Liver (tissue), 3 donors: Measurements from ENCODE around the gene PSMD12.

Experiments
- EGR1 ChIP-seq, 2 donors: IDR thresholded peaks; 2 replicates each; pipeline ENCODE4 v1.6.1; 2016 to 2018; ENCODE audit warnings: antibody characterized with exemption in 2 of 2, low read depth in 2 of 2
- FOXA1 ChIP-seq: IDR thresholded peaks from 2 replicates; pipeline ENCODE4 v1.6.1; 2016; ENCODE audit warnings: antibody characterized with exemption
- JUND ChIP-seq, 2 donors: IDR thresholded peaks; 2 replicates each; pipeline ENCODE4 v1.6.1; 2016; ENCODE audit warnings: antibody characterized with exemption in 2 of 2
- RAD21 ChIP-seq, 2 donors: IDR thresholded peaks; 2 replicates each; pipeline ENCODE4 v1.6.1; 2016; ENCODE audit warnings: antibody characterized with exemption in 2 of 2, mild to moderate bottlenecking in 2 of 2
- RXRA ChIP-seq, 2 donors: IDR thresholded peaks; 2 replicates each; pipeline ENCODE4 v1.6.1; 2017 to 2018; ENCODE audit warnings: antibody characterized with exemption in 2 of 2, mild to moderate bottlenecking in 1 of 2
- SP1 ChIP-seq: IDR thresholded peaks from 2 replicates; pipeline ENCODE4 v1.6.1; 2018; ENCODE audit warnings: antibody characterized with exemption, mild to moderate bottlenecking
- TAF1 ChIP-seq: conservative IDR thresholded peaks from 2 replicates; pipeline ENCODE4 v1.6.1; 2016; ENCODE audit warnings: antibody characterized with exemption, mild to moderate bottlenecking
- TF ChIP-seq, protein P1 (sequence below): fragments of 150-350 bp; IDR thresholded peaks from 2 replicates; pipeline ENCODE4 v1.5.1; 2017; ENCODE audit warnings: improper control_type of control experiment, low read depth, low read length; ENCODE audit not compliant: missing input control
- TF ChIP-seq, protein P2 (sequence below): IDR thresholded peaks from 2 replicates; pipeline ENCODE4 v1.6.1; 2016; ENCODE audit warnings: antibody characterized with exemption, mild to moderate bottlenecking
- TF ChIP-seq, protein P3 (sequence below): IDR thresholded peaks from 2 replicates; pipeline ENCODE4 v1.6.1; 2016; ENCODE audit warnings: antibody characterized with exemption
- donor health status: healthy.
- donor health status: healthy.

DNA sequence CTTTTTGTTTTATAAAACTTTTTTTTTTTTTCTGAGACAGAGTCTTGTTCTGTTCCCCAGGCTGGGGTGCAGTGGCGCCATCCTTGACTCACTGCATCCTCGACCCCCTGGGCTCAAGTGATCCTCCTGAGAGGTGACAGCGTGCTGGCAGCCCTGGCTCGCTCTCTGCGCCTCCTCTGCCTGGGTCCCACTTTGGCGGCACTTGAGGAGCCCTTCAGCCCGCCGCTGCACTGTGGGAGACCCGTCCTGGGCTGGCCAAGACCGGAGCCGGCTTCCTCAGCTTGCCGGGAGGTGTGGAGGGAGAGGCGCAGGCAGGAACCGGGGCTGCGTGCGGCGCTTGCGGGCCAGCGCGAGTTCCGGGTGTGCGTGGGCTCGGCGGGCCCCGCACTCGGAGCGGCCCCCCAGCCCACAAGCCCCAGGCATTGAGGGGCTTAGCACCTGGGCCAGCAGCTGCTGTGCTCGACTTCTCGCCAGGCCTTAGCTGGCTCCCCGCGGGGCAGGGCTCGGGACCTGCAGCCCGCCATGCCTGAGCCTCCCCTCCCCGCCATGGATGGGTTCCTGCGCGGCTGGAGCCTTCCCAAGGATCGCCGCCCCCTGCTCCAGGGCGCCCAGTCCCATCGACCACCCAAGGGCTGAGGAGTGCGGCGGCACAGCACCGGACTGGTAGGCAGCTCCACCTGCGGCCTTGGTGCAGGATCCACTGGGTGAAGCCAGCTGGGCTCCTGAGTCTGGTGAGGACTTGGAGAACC, 71.8 kb downstream of the PSMD12 start:
- TF ChIP-seq, protein P1, sequence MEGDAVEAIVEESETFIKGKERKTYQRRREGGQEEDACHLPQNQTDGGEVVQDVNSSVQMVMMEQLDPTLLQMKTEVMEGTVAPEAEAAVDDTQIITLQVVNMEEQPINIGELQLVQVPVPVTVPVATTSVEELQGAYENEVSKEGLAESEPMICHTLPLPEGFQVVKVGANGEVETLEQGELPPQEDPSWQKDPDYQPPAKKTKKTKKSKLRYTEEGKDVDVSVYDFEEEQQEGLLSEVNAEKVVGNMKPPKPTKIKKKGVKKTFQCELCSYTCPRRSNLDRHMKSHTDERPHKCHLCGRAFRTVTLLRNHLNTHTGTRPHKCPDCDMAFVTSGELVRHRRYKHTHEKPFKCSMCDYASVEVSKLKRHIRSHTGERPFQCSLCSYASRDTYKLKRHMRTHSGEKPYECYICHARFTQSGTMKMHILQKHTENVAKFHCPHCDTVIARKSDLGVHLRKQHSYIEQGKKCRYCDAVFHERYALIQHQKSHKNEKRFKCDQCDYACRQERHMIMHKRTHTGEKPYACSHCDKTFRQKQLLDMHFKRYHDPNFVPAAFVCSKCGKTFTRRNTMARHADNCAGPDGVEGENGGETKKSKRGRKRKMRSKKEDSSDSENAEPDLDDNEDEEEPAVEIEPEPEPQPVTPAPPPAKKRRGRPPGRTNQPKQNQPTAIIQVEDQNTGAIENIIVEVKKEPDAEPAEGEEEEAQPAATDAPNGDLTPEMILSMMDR: no peak
- TF ChIP-seq, protein P2, sequence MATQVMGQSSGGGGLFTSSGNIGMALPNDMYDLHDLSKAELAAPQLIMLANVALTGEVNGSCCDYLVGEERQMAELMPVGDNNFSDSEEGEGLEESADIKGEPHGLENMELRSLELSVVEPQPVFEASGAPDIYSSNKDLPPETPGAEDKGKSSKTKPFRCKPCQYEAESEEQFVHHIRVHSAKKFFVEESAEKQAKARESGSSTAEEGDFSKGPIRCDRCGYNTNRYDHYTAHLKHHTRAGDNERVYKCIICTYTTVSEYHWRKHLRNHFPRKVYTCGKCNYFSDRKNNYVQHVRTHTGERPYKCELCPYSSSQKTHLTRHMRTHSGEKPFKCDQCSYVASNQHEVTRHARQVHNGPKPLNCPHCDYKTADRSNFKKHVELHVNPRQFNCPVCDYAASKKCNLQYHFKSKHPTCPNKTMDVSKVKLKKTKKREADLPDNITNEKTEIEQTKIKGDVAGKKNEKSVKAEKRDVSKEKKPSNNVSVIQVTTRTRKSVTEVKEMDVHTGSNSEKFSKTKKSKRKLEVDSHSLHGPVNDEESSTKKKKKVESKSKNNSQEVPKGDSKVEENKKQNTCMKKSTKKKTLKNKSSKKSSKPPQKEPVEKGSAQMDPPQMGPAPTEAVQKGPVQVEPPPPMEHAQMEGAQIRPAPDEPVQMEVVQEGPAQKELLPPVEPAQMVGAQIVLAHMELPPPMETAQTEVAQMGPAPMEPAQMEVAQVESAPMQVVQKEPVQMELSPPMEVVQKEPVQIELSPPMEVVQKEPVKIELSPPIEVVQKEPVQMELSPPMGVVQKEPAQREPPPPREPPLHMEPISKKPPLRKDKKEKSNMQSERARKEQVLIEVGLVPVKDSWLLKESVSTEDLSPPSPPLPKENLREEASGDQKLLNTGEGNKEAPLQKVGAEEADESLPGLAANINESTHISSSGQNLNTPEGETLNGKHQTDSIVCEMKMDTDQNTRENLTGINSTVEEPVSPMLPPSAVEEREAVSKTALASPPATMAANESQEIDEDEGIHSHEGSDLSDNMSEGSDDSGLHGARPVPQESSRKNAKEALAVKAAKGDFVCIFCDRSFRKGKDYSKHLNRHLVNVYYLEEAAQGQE: no peak
- TF ChIP-seq JUND (IDR thresholded peaks at IDR 0.05) (no peak), FOXA1 (no peak), EGR1 (IDR thresholded peaks at IDR 0.05; ENCODE audit: low read depth in 2 of 2) (no peak), RAD21 (IDR thresholded peaks at IDR 0.05) (no peak), RXRA (IDR thresholded peaks at IDR 0.05) (no peak), SP1 (no peak), TAF1 (no peak)
- TF ChIP-seq, protein P3, sequence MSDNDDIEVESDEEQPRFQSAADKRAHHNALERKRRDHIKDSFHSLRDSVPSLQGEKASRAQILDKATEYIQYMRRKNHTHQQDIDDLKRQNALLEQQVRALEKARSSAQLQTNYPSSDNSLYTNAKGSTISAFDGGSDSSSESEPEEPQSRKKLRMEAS: no peak
